Activated naive CD4-positive, alpha-beta T cell treated with anti-CD3 and anti-CD28 coated beads for 36 hours (primary cell): Measurements from ENCODE around the gene HK1. TPM values are rescaled to one million over a fixed set of nuclear protein-coding genes. Genes with fewer than 3 reads are reported as not detected.

Experiments
- CTCF ChIA-PET: fragments of 350-600 bp; sonication (Branson Sonifier 250); formaldehyde crosslinking; loops from one replicate; lab custom pipeline; 2021; ENCODE audit warnings: antibody characterized with exemption; lab: Charles Lee
- DNase-seq: peaks from one replicate; pipeline ENCODE4 v3.0.0-alpha.2; 2020
- H3K27ac Mint-ChIP-seq: one replicate; pipeline ENCODE4 v1.8.0; 2021; ENCODE audit warnings: mild to moderate bottlenecking, mixed read lengths
- H3K27me3 Mint-ChIP-seq: one replicate; pipeline ENCODE4 v1.8.0; 2021; ENCODE audit warnings: low read depth, mixed read lengths
- H3K36me3 Mint-ChIP-seq: one replicate; pipeline ENCODE4 v1.8.0; 2021; ENCODE audit warnings: low read depth, mixed read lengths
- H3K4me1 Mint-ChIP-seq: one replicate; pipeline ENCODE4 v1.8.0; 2021; ENCODE audit warnings: low read depth, mixed read lengths
- H3K4me3 Mint-ChIP-seq: one replicate; pipeline ENCODE4 v1.8.0; 2021; ENCODE audit warnings: mild to moderate bottlenecking, moderate library complexity, mixed read lengths
- H3K9me3 Mint-ChIP-seq: one replicate; pipeline ENCODE4 v1.8.0; 2021; ENCODE audit warnings: mixed read lengths
- intact Hi-C: fragments of 100-400 bp; cut with micrococcal nuclease; formaldehyde crosslinking; loops from one replicate; pipeline ENCODE4 v1.15.1; 2023
- total RNA-seq, 2 experiments: library from RNA; stranded (reverse); gene quantifications; one replicate each; pipeline ENCODE4 v1.2.3, GENCODE V29; 2021

HK1 gene
- total RNA-seq, 2 experiments from 2014 or later = 172 to 179 TPM

DNA sequence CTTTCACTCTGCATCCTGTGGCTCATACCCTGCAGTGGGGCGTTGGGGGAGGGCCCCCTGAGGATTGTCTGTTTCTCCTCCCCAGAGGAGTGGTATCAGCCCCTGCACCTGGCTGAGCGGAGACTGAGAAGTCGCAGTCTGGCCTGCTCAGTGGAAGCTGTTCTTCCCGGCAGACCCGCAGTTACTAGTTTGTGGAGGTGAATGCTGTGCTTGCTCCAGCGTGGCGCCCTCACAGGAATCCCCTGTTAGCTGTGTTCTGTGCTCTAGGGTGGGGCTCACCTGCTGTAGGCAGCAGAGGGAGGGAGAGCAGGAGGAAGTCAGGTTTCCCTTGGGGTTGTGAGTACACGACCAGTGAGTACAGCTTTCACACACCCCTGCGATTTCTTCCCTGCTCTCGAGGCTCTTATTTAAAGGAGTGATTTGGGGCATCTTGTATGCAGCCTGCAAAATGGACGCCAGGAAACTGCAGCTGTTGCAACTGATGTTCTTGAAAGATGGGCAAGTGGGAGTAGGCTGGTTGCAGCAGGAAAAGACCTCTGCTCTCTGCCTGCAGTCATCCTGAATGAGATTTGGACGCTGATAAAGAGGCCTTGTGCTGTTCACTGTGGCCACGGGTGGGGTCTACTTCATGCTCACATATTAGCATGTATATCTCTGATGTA is 66.4 kb downstream of the HK1 start:
- no peak overlapping the region for H3K4me3 Mint-ChIP-seq
- H3K9me3 Mint-ChIP-seq = no peaks in the 10 kb centered on the region
- H3K27ac Mint-ChIP-seq = peak overlapping the region; percentile 68
- intact Hi-C loops = loop anchor here (1.0 kb wide), 1 partner anchor 9 kb away; no protein-coding TSS in a partner anchor
- no peaks in the 10 kb centered on the region for H3K27me3 Mint-ChIP-seq
- CTCF ChIA-PET = interaction anchor here (1.3 to 2.0 kb wide), 2 partner anchors 21 to 106 kb away, joined by 5 read pairs; no protein-coding TSS in a partner anchor
- peaks cover 78% of the 10 kb centered on the region for H3K4me1 Mint-ChIP-seq
- peaks cover 47% of the 10 kb centered on the region for H3K36me3 Mint-ChIP-seq
- DNase-seq = peak; percentile 51

DNA sequence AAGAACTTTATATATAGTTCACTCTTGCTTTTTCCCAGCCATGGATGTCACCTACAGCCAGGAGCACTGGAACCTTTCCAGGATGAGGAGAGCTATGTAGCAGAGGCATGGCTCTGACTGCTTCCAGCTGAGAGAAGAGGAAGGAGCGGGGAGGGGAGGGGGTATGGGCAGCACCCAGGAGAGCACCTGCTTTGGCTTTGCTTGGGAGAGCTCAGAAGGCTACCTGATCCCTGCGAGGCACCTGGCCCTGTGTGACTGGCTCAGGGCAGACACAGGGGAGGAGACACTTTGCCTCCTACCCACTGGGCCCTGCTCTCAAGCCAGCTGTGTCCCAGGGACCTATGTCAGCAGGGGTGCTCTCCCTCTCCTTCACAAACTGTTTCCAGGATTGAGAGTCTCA is 67.1 kb downstream of the HK1 start:
- peaks cover 81% of the 10 kb centered on the region for H3K4me1 Mint-ChIP-seq
- DNase-seq = no peak
- no peak overlapping the region for H3K4me3 Mint-ChIP-seq
- intact Hi-C loops = no loop called here
- peaks cover 50% of the 10 kb centered on the region for H3K36me3 Mint-ChIP-seq
- no peaks in the 10 kb centered on the region for H3K27me3 Mint-ChIP-seq
- CTCF ChIA-PET = interaction anchor here (1.3 kb wide), 1 partner anchor 21 kb away, joined by 5 read pairs; no protein-coding TSS in a partner anchor
- no peaks in the 10 kb centered on the region for H3K9me3 Mint-ChIP-seq
- peak overlapping the region; percentile 68 for H3K27ac Mint-ChIP-seq

DNA sequence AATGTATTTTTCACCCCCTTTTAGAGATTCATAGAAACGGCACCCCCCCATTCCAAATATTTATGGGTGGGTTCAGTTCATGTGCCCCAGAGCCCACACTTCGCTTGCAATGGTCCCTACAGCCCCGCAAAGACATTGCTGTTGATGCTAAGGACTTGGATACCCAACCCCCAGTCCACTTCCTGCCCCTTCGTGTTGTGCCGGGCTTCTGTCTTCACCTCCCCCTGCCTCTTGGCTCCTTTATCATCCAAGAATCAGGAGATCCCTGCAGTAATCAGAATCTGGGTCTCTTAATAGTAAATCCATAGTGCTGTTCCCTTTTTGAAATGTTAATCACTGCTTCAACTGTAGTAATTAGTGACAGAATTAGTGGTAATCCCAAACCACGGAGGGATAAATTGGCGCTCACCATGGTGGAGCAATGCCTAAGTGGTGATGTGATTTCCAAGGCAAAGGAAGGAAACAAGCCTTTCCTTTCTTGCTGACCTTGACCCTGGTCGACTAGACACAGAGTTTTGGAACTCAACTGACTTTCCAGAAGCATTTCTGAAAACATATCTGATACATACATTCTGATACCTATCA is 67.7 kb downstream of the HK1 start:
- peaks cover 50% of the 10 kb centered on the region for H3K36me3 Mint-ChIP-seq
- no peak overlapping the region for H3K4me3 Mint-ChIP-seq
- intact Hi-C loops = no loop called here
- H3K27ac Mint-ChIP-seq = peak overlapping the region; percentile 68
- H3K27me3 Mint-ChIP-seq = no peaks in the 10 kb centered on the region
- no peak for DNase-seq
- no peaks in the 10 kb centered on the region for H3K9me3 Mint-ChIP-seq
- CTCF ChIA-PET = no interaction called here
- H3K4me1 Mint-ChIP-seq = peaks cover 77% of the 10 kb centered on the region

GRCh38 chr10:69346776-69347175 is 68.5 kb downstream of the HK1 start:
- H3K4me1 Mint-ChIP-seq = peaks cover 78% of the 10 kb centered on the region
- H3K9me3 Mint-ChIP-seq = no peaks in the 10 kb centered on the region
- CTCF ChIA-PET = no interaction called here
- no peaks in the 10 kb centered on the region for H3K27me3 Mint-ChIP-seq
- H3K4me3 Mint-ChIP-seq = no peak overlapping the region
- peaks cover 48% of the 10 kb centered on the region for H3K36me3 Mint-ChIP-seq
- H3K27ac Mint-ChIP-seq = no peak overlapping the region
- intact Hi-C loops = no loop called here
- DNase-seq = no peak

GRCh38 chr10:69348816-69349541 is 70.7 kb downstream of the HK1 start:
- peak overlapping the region; percentile 74 for H3K27ac Mint-ChIP-seq
- no peak for DNase-seq
- intact Hi-C loops = no loop called here
- no peaks in the 10 kb centered on the region for H3K27me3 Mint-ChIP-seq
- peaks cover 45% of the 10 kb centered on the region for H3K36me3 Mint-ChIP-seq
- peaks cover 3% of the 10 kb centered on the region for H3K9me3 Mint-ChIP-seq
- no peak overlapping the region for H3K4me3 Mint-ChIP-seq
- H3K4me1 Mint-ChIP-seq = peaks cover 76% of the 10 kb centered on the region
- CTCF ChIA-PET = interaction anchor here (0.6 to 1.0 kb wide), 3 partner anchors 44 to 108 kb away, joined by 3 read pairs; no protein-coding TSS in a partner anchor

- H3K9me3 Mint-ChIP-seq = peaks cover 7% of the 10 kb centered on the region
- H3K36me3 Mint-ChIP-seq = peaks cover 45% of the 10 kb centered on the region
- no peak overlapping the region for H3K4me3 Mint-ChIP-seq
- H3K27me3 Mint-ChIP-seq = no peaks in the 10 kb centered on the region
- DNase-seq = no peak
- intact Hi-C loops = no loop called here
- H3K27ac Mint-ChIP-seq = peak overlapping the region; percentile 74
- CTCF ChIA-PET = interaction anchor here (0.6 kb wide), 1 partner anchor 104 kb away, joined by 3 read pairs; no protein-coding TSS in a partner anchor
- peaks cover 76% of the 10 kb centered on the region for H3K4me1 Mint-ChIP-seq
Observed at GRCh38 chr10:69349542-69349888, 71.2 kb downstream of the HK1 start.

GRCh38 chr10:69351589-69351988 is 73.3 kb downstream of the HK1 start:
- H3K36me3 Mint-ChIP-seq = peaks cover 41% of the 10 kb centered on the region
- H3K27ac Mint-ChIP-seq = no peak overlapping the region

GRCh38 chr10:69352569-69353264 is 74.4 kb downstream of the HK1 start:
- Mint-ChIP-seq H3K27ac (no peak overlapping the region), H3K4me3 (no peak overlapping the region), H3K36me3 (peaks cover 33% of the 10 kb centered on the region), H3K27me3 (no peaks in the 10 kb centered on the region), H3K4me1 (peaks cover 70% of the 10 kb centered on the region), H3K9me3 (peaks cover 7% of the 10 kb centered on the region)
- CTCF ChIA-PET = interaction anchor here (1.3 kb wide), 1 partner anchor 35 kb away, joined by 5 read pairs; no protein-coding TSS in a partner anchor
- no peak for DNase-seq
- intact Hi-C loops = loop anchor here (1.0 kb wide), 1 partner anchor 8 kb away; no protein-coding TSS in a partner anchor

More at GRCh38 chr10:69351589-69351988, 73.3 kb downstream of the HK1 start:
- CTCF ChIA-PET = interaction anchor here (0.6 to 0.7 kb wide), 2 partner anchors 52 to 164 kb away, joined by 3 read pairs; no protein-coding TSS in a partner anchor
- intact Hi-C loops = no loop called here
- H3K4me3 Mint-ChIP-seq = no peak overlapping the region
- peaks cover 74% of the 10 kb centered on the region for H3K4me1 Mint-ChIP-seq
- DNase-seq = no peak
- peaks cover 7% of the 10 kb centered on the region for H3K9me3 Mint-ChIP-seq
- no peaks in the 10 kb centered on the region for H3K27me3 Mint-ChIP-seq

- peak overlapping the region; percentile 81 for H3K27ac Mint-ChIP-seq
- DNase-seq = no peak
- intact Hi-C loops = loop anchor here (1.0 kb wide), 1 partner anchor 10 kb away; no protein-coding TSS in a partner anchor
- peaks cover 29% of the 10 kb centered on the region for H3K36me3 Mint-ChIP-seq
- CTCF ChIA-PET = interaction anchor here (0.6 to 1.3 kb wide), 3 partner anchors 36 to 116 kb away, joined by 3 to 6 read pairs (median 5); no protein-coding TSS in a partner anchor
- peaks cover 7% of the 10 kb centered on the region for H3K9me3 Mint-ChIP-seq
- H3K4me1 Mint-ChIP-seq = peaks cover 68% of the 10 kb centered on the region
- no peak overlapping the region for H3K4me3 Mint-ChIP-seq
- no peaks in the 10 kb centered on the region for H3K27me3 Mint-ChIP-seq
Observed at GRCh38 chr10:69353977-69354635, 75.8 kb downstream of the HK1 start.

- intact Hi-C loops = loop anchor here (5.0 kb wide), 1 partner anchor 39 kb away; no protein-coding TSS in a partner anchor
- H3K4me1 Mint-ChIP-seq = peaks cover 71% of the 10 kb centered on the region
- no peak for DNase-seq
- H3K9me3 Mint-ChIP-seq = peaks cover 7% of the 10 kb centered on the region
- H3K4me3 Mint-ChIP-seq = no peak overlapping the region
- CTCF ChIA-PET = interaction anchor here (0.6 kb wide), 2 partner anchors 18 to 151 kb away, joined by 4 to 8 read pairs; no protein-coding TSS in a partner anchor
- peaks cover 32% of the 10 kb centered on the region for H3K36me3 Mint-ChIP-seq
- H3K27ac Mint-ChIP-seq = no peak overlapping the region
- H3K27me3 Mint-ChIP-seq = no peaks in the 10 kb centered on the region
Observed at GRCh38 chr10:69356187-69356586, 77.9 kb downstream of the HK1 start.

DNA sequence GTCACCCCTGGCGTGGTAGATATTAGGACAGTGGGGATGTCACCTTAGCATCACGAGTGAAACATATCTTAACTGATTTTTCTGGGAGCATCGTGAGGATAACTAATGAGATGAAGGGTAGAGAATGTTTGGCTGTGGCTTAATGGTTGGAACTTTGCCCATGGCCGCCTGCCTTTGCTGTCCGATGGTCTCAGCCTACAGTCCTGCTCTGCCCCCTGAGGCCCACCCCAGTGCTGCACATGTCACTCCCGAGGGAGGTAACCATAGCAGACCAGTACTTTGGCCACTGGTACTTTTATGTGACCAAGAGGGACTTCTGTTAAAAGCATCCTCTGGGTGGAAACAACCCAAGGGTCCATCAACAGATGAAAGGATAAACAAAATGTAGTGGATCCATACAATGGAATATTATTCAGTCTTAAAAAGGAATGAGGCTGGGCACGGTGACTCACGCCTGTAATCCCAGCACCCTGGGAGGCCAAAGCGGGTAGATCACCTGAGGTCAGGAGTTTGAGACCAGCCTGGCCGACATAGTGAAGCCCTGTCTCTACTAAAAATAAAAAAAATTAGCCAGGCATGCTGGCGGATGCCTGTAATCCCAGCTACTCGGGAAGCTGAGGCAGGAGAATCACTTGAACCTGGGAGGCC is 80.0 kb downstream of the HK1 start:
- peaks cover 66% of the 10 kb centered on the region for H3K4me1 Mint-ChIP-seq
- intact Hi-C loops = loop anchor here (5.0 kb wide), 1 partner anchor 41 kb away; no protein-coding TSS in a partner anchor
- H3K27ac Mint-ChIP-seq = peak overlapping the region; percentile 32
- no peaks in the 10 kb centered on the region for H3K27me3 Mint-ChIP-seq
- CTCF ChIA-PET = interaction anchor here (0.6 kb wide), 2 partner anchors 121 to 129 kb away, joined by 3 to 4 read pairs; no protein-coding TSS in a partner anchor
- no peak for DNase-seq
- H3K9me3 Mint-ChIP-seq = peaks cover 7% of the 10 kb centered on the region
- H3K36me3 Mint-ChIP-seq = peaks cover 34% of the 10 kb centered on the region
- no peak overlapping the region for H3K4me3 Mint-ChIP-seq
